GM06990 (cell line): Measurements from ENCODE around the gene TMPRSS12.
"Not testable (repeated sequence)": the region's sequence is repeated elsewhere in the genome, so short reads cannot be mapped to it uniquely, and the experiment has no call there.

Source experiments
- DNase-seq: peaks from one replicate; pipeline ENCODE4 v3.0.0-alpha.2; 2011; ENCODE audit not compliant: insufficient read length; ENCODE audit errors: extremely low read depth
- H3K27me3 ChIP-seq: replicated peaks from 2 replicates; pipeline ENCODE4 v1.6.0; 2011; ENCODE audit warnings: low read length; ENCODE audit not compliant: control insufficient read depth, insufficient read depth
- H3K36me3 ChIP-seq: 2 replicates; pipeline ENCODE4 v1.5.1; 2011; ENCODE audit warnings: low read length; ENCODE audit not compliant: control insufficient read depth, insufficient read depth
- H3K4me3 ChIP-seq: replicated peaks from 2 replicates; pipeline ENCODE4 v1.5.1; 2011; ENCODE audit warnings: low read depth, mild to moderate bottlenecking, control low read depth, low read length
- TF ChIP-seq, protein P1 (sequence below): IDR thresholded peaks from 2 replicates; pipeline ENCODE4 v1.5.1; 2011; ENCODE audit warnings: low read length, control low read depth, mild to moderate bottlenecking, inconsistent platforms; ENCODE audit not compliant: insufficient read depth, poor library complexity, severe bottlenecking

TMPRSS12 gene

DNA sequence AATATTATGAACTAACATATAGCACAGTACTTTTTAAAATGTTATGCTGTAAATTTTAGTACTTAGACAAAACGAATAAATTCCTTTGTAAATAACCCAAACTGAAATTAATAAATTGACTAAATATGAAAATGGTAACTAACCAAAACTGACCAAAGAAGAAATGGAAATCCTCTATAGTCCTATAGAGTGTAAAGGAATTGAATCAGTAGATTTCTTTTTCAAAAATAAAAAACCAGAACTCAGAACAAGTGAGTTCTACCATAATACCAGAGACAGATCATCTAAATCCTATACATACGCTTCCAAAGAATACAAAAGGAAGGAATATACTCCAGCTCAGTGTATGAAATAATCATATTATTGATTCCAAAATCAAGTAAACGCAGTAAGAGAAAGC, 39.8 kb downstream of the TMPRSS12 start:
- Histone ChIP-seq H3K27me3 (no peaks in the 10 kb centered on the region), H3K36me3 (no peaks in the 10 kb centered on the region), H3K4me3 (no peak overlapping the region)
- TF ChIP-seq, protein P1, sequence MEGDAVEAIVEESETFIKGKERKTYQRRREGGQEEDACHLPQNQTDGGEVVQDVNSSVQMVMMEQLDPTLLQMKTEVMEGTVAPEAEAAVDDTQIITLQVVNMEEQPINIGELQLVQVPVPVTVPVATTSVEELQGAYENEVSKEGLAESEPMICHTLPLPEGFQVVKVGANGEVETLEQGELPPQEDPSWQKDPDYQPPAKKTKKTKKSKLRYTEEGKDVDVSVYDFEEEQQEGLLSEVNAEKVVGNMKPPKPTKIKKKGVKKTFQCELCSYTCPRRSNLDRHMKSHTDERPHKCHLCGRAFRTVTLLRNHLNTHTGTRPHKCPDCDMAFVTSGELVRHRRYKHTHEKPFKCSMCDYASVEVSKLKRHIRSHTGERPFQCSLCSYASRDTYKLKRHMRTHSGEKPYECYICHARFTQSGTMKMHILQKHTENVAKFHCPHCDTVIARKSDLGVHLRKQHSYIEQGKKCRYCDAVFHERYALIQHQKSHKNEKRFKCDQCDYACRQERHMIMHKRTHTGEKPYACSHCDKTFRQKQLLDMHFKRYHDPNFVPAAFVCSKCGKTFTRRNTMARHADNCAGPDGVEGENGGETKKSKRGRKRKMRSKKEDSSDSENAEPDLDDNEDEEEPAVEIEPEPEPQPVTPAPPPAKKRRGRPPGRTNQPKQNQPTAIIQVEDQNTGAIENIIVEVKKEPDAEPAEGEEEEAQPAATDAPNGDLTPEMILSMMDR, result no peak
- no peak for DNase-seq

DNA sequence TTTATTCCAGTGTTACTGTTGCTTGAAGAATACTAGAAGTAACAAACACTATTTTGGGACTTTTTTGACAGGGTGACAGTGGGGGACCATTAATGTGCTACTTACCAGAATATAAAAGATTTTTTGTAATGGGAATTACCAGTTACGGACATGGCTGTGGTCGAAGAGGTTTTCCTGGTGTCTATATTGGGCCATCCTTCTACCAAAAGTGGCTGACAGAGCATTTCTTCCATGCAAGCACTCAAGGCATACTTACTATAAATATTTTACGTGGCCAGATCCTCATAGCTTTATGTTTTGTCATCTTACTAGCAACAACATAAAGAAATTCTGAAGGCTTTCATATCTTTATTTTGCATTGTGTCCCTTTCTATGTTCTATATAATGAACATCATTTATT, 44.5 kb downstream of the TMPRSS12 start:
- Histone ChIP-seq H3K36me3 (no peaks in the 10 kb centered on the region), H3K4me3 (no peak overlapping the region), H3K27me3 (no peaks in the 10 kb centered on the region)
- TF ChIP-seq, protein P1, result no peak
- DNase-seq, result no peak

DNA sequence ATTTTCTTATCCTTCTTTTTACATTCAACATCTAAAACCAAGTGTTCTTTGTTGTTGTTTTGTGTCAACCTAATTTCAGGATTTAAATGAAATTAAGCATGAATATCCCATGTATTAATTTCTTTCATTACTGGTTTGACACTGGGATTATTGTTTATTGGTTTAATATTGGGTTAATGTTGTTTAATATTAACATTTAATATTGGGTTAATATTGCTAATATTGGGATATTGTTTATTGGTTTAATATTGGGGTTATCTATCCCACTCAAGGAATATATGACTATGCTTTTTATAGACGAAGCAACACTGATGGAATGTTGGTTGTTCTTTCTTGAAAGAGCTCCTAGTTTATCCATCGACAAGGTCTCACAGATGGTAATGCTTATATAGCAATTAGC, 45.9 kb downstream of the TMPRSS12 start:
- no peak for DNase-seq
- Histone ChIP-seq H3K27me3 (no peaks in the 10 kb centered on the region), H3K4me3 (no peak overlapping the region), H3K36me3 (no peaks in the 10 kb centered on the region)
- TF ChIP-seq, protein P1, result no peak

DNA sequence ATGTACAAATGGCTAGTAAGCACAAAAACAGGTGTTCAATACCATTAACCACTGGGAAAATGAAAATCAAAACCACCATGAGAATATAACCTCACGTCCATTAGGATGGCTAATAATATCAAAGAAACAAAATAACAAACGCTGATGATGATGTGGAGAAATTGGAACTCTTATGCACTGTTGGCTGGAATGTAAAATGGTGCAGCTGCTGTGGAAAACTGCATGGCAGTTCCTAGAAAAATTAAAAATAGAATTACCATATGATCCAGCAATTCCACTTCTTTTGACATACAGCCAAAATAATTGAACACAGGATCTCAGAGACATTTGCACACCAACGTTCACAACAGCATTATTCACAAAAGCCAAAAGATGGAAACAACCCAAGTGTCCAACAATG, 51.5 kb downstream of the TMPRSS12 start:
- Histone ChIP-seq H3K27me3 (no peaks in the 10 kb centered on the region), H3K36me3 (no peaks in the 10 kb centered on the region), H3K4me3 (no peak overlapping the region)
- no peak for DNase-seq
- TF ChIP-seq, protein P1, result no peak

DNA sequence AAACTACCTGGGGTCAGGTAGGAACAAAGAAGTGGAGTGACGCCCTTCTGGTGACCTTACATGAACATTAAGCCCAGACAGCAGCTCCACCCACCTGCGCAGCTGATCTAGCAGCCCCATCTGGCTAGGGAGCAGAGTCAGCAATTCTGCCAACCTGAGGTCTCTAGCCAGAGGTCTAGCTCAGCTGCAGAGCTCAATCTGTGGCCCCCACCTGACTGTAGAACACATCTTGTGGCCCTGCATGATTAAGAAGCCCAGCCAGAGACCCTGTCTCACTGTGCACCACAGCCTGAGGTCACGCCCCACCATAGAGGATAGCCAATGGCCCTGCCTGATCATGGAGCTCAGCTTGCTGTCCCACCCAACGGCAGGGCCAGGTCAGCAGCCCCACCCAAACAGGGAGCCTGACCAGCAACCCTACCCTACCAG, 59.0 kb downstream of the TMPRSS12 start:
- Histone ChIP-seq H3K36me3 (no peaks in the 10 kb centered on the region), H3K4me3 (no peak overlapping the region), H3K27me3 (no peaks in the 10 kb centered on the region)
- TF ChIP-seq, protein P1, result no peak
- no peak for DNase-seq

DNA sequence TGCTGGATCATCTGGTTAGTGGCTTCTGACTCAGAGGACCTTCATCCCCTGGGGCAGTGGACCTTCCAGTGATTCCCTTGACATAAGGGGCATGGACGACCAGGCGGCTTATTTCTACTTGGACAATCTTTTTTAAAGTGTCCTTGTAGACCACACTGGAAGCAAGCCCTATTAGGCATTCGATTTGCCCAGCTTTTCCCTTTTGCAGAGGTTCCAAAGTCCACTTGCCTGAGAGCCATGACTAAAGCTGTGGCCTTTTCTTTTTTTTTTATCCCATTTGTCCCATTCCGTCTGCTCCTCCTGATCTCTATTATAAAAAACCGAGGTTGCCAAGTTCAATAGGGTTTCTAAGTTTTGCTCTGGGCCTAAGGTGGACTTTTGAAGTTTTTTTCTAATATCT, 65.8 kb downstream of the TMPRSS12 start:
- not testable (repeated sequence) for DNase-seq, H3K27me3 ChIP-seq, H3K36me3 ChIP-seq, H3K4me3 ChIP-seq

DNA sequence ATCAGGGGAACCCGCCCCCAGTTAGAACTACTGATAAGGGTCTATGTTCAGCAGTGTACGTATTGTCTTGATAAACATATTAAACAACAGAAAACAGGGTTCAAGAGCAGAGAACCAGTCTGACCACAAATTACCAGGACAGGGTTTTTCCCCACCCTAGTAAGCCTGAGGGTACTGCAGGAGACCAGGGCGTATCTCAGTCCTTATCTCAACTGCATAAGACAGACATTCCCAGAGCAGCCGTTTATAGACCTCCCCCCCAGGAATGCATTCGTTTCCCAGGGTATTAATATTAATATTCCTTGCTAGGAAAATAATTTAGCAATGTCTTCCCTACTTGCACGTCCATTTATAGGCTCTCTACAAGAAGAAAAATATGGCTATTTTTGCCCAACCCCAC, 69.6 kb downstream of the TMPRSS12 start:
- H3K4me3 ChIP-seq, H3K36me3 ChIP-seq, H3K27me3 ChIP-seq, DNase-seq: not testable (repeated sequence)
